Heart left ventricle (tissue), 13 donors: ENCODE measurements around the gene TRIM71.

Source experiments
- POLR2A ChIP-seq, 2 donors: fragments of 450-650 bp; IDR thresholded peaks; one replicate each; pipeline ENCODE4 v1.6.1; 2017; ENCODE audit warnings: antibody characterized with exemption in 2 of 2, mild to moderate bottlenecking in 2 of 2, moderate library complexity in 2 of 2
- TF ChIP-seq, protein P1 (sequence below), 12 donors: fragments of 200-600 bp; sonication (generic) in 4 of 12; IDR thresholded peaks; one replicate each; pipeline versions ENCODE4 v1.5.0 to v1.8.0; 2018 to 2022; ENCODE audit warnings: antibody characterized with exemption in 12 of 12, mild to moderate bottlenecking in 5 of 12
- donor health status: ischemic (EF 13 %, LVEDD 7.1; RV severe dilation, severe dysfunction).
- donor health status: DM: no; HTN: yes; CAD: no.
- donor health status: DM: no; HTN: no; CAD: no.
- donor health status: ischemic (EF 25% LVEDD 6.9; RV normal size, moderate dysfunction).
- donor health status: ischemic (EF 25% LVEDD 5.7; RV mildly dilated, moderate dysfunction).
- donor health status: ischemic (EF 35%, LVEDD 5.7; RV mildly dilated, moderate dysfunction).
- donor health status: nonischemic (EF 11% LVEDD 7.7; RV severe dilation, severe dysfunction).
- donor health status: DM: yes; HTN: yes; CAD: no.
- donor health status: PGD.
- donor health status: ischemic (EF 29% LVEDD 5.4; RV normal size, mild dysfunction).
- donor health status: nonischemic (EF 23%, LVEDD 6.1; RV moderate dilation, normal function).

DNA sequence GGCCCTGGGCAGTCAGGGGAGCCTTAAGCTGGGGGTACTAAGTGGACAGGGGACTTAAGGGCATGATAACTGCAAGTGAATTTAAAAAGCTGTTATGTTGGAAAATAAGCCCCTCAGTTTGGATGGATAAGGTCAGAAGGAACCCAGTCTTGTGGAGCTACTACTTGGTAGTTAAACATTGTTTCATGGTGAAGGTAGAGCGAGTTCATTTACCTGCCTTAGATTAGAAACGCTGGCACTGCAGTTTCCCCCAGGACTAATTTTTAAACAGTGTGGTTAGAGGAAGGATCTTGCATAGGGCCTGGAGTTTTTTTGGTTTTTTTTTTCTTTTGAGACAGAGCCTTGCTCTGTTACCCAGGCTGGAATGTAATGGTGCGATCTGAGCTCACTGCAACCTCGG, 31.2 kb downstream of the TRIM71 start:
- TF ChIP-seq, protein P1, sequence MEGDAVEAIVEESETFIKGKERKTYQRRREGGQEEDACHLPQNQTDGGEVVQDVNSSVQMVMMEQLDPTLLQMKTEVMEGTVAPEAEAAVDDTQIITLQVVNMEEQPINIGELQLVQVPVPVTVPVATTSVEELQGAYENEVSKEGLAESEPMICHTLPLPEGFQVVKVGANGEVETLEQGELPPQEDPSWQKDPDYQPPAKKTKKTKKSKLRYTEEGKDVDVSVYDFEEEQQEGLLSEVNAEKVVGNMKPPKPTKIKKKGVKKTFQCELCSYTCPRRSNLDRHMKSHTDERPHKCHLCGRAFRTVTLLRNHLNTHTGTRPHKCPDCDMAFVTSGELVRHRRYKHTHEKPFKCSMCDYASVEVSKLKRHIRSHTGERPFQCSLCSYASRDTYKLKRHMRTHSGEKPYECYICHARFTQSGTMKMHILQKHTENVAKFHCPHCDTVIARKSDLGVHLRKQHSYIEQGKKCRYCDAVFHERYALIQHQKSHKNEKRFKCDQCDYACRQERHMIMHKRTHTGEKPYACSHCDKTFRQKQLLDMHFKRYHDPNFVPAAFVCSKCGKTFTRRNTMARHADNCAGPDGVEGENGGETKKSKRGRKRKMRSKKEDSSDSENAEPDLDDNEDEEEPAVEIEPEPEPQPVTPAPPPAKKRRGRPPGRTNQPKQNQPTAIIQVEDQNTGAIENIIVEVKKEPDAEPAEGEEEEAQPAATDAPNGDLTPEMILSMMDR (IDR thresholded peaks at IDR 0.05) = no peak
- TF ChIP-seq POLR2A (IDR thresholded peaks at IDR 0.05) = no peak
